Esophagus (tissue), 2 donors: ENCODE results near the gene AAMP. TPM values are rescaled to one million over a fixed set of nuclear protein-coding genes. Genes with fewer than 3 reads are reported as not detected.

Source experiments
- H3K27ac ChIP-seq, 2 donors: one replicate each; pipeline ENCODE4 v1.5.1; 2013; ENCODE audit warnings: low read depth in 2 of 2, mild to moderate bottlenecking in 2 of 2, inconsistent platforms in 1 of 2, low read length in 1 of 2, moderate library complexity in 1 of 2
- H3K27me3 ChIP-seq, 2 donors: one replicate each; pipeline ENCODE4 v1.6.1; 2013; ENCODE audit warnings: low read length in 2 of 2, control low read depth in 1 of 2, mild to moderate bottlenecking in 1 of 2; ENCODE audit not compliant: insufficient read depth in 2 of 2, control insufficient read depth in 1 of 2
- H3K36me3 ChIP-seq, 2 donors: one replicate each; pipeline ENCODE4 v1.6.1; 2013; ENCODE audit warnings: low read length in 1 of 2; ENCODE audit not compliant: control insufficient read depth in 2 of 2, insufficient read depth in 2 of 2
- H3K4me1 ChIP-seq, 2 donors: one replicate each; pipeline ENCODE4 v1.6.1; 2013; ENCODE audit warnings: low read length in 1 of 2; ENCODE audit not compliant: control insufficient read depth in 2 of 2, insufficient read depth in 2 of 2
- H3K4me3 ChIP-seq, 2 donors: one replicate each; pipeline ENCODE4 v1.5.1; 2013; ENCODE audit warnings: low read length in 2 of 2, mild to moderate bottlenecking in 2 of 2, low read depth in 1 of 2, moderate library complexity in 1 of 2
- H3K9me3 ChIP-seq, 2 donors: one replicate each; pipeline ENCODE4 v1.6.1; 2013; ENCODE audit warnings: mild to moderate bottlenecking in 2 of 2, low read depth in 1 of 2, low read length in 1 of 2, moderate library complexity in 1 of 2; ENCODE audit not compliant: control insufficient read depth in 2 of 2, insufficient read depth in 1 of 2
- WGBS, 2 donors: extraction: QIAGEN DNeasy Blood & Tissue Kit; methylation state at CpG; one replicate each; pipeline ENCODE4 v1.1.7; 2013; 5-methylcytosine and 5-hydroxymethylcytosine counted together
- polyA plus RNA-seq, 2 donors: library from polyadenylated mRNA; stranded (reverse); fragments of 200-250 nt; gene quantifications; one replicate each; pipeline ENCODE4 v1.2.3, GENCODE V29; 2013
- donor health status: healthy with polysubstance abuse.
- donor health status: Bipolar disorder and iron deficiency.

Gene AAMP
- polyA plus RNA-seq, 2 donors, result 45.0 to 90.4 TPM

DNA sequence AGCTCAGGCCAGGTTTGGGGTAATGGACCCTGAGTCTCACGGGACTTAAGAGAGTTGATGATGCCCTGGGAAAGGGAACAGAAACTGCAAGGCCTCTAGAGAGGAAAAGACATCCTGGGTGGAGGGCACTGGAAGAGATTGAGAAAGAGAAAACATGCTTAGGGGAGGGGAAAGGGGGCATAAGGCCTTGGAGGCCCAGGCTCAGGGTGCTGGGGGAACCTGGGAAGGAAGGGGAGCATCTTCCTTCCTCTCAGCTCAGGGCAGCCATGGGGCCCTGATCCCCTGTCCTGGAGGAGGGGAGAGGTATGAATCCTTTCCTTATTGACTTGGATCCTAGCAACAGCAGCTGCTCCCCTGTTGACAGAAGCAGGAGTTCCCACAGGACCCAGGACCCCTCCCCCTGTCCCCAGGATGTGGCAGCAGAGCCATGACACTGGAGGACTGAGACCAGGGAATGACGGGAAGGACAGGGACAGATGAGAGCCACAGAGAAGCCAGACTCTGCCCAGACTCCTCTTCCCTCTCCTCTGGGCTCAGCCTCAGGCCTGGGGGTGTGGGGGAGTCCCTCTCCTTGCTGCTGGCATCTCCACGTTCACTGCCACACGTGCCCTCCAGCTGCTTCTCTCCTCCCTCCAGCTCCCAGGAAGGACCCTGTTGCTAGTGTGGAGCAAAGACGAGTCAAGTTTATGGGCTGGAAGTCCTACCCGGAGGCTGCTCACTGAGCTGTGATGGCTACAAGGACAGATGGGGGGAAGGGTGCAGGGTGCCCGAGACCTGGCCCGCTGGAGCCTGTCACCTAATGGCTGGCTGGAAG is 8.3 kb downstream of the AAMP start:
- Histone ChIP-seq H3K9me3 (no peaks in the 10 kb centered on the region), H3K36me3 (peaks cover 17 to 36% of the 10 kb centered on the region in 2 donors), H3K4me1 (peaks cover 5% of the 10 kb centered on the region in 2 donors), H3K27ac (no peak overlapping the region), H3K4me3 (no peak overlapping the region), H3K27me3 (no peaks in the 10 kb centered on the region)
- WGBS, 2 donors, result 54 to 62% methylated on average over 8 of the region's 8 CpGs

DNA sequence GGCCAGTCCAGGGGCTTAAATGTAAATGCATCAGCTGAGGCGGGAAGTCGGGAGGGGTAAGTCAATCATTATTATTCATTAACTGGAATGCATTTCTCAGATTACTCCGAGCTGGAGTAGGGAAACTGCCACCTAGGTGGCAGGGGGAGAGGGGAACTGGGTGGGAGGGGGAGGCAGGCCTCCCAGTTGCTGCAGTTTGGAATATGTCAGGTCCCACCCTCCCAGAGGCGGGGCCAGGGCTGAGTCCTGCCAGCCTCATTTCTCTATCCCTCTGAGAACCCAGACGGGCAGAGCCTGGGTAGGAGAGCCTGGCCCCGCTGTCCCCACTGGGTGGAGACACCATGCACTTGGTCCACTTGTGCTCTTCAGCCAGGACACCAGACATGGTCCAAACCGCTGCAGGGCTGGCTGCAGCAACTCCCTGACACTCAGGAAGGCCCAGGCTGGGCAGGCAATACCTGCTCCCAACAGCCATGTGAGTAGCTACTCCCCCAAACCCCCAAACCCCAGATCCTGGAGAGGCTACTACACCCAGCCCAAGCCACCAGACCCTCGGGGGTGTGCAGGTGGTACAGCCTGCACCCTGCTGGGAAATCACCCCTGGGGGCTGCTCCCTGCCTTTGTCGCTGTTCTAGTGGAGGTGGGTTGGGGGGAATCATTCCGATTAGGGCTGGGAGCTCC is 9.1 kb downstream of the AAMP start, which contains the start of gene GPBAR1:
TSS of gene GPBAR1 (plus strand) at position 274 of the 681 bp plus-strand sequence. CDS start 1,710 bp downstream, outside the sequence.
- Histone ChIP-seq H3K4me3 (no peak within 1 kb of the TSS), H3K27ac (peak within 1 kb of the TSS in 1 of 2 donors; percentile 61), H3K9me3 (no peaks in the 10 kb centered on the region), H3K27me3 (no peaks in the 10 kb centered on the region), H3K4me1 (peaks cover 5% of the 10 kb centered on the region in 2 donors), H3K36me3 (peaks cover 16 to 29% of the 10 kb centered on the region in 2 donors)
- 65 to 68% methylated on average over 10 of the region's 10 CpGs for WGBS, 2 donors

- peaks cover 5% of the 10 kb centered on the region in 2 donors for H3K4me1 ChIP-seq
- 88 to 90% methylated on average over 5 of the region's 5 CpGs for WGBS, 2 donors
- H3K4me3 ChIP-seq, result no peak overlapping the region
Measured at GRCh38 chr2:218260166-218260565, 9.8 kb downstream of the AAMP start.

GRCh38 chr2:218259099-218259961 is 10.6 kb downstream of the AAMP start:
- H3K4me1 ChIP-seq, result peaks cover 5% of the 10 kb centered on the region in 2 donors
- peaks cover 7 to 21% of the 10 kb centered on the region in 2 donors for H3K36me3 ChIP-seq
- H3K27ac ChIP-seq, result peak overlapping the region; percentile 62 to 69
- 52 to 60% methylated on average over 15 of the region's 15 CpGs for WGBS, 2 donors
- no peaks in the 10 kb centered on the region for H3K27me3 ChIP-seq
- H3K4me3 ChIP-seq, result no peak overlapping the region
- H3K9me3 ChIP-seq, result no peaks in the 10 kb centered on the region

More at GRCh38 chr2:218260166-218260565, 9.8 kb downstream of the AAMP start:
- Histone ChIP-seq H3K36me3 (peaks cover 11 to 22% of the 10 kb centered on the region in 2 donors), H3K27me3 (no peaks in the 10 kb centered on the region), H3K9me3 (no peaks in the 10 kb centered on the region), H3K27ac (peak overlapping the region in 1 of 2 donors; percentile 61)

DNA sequence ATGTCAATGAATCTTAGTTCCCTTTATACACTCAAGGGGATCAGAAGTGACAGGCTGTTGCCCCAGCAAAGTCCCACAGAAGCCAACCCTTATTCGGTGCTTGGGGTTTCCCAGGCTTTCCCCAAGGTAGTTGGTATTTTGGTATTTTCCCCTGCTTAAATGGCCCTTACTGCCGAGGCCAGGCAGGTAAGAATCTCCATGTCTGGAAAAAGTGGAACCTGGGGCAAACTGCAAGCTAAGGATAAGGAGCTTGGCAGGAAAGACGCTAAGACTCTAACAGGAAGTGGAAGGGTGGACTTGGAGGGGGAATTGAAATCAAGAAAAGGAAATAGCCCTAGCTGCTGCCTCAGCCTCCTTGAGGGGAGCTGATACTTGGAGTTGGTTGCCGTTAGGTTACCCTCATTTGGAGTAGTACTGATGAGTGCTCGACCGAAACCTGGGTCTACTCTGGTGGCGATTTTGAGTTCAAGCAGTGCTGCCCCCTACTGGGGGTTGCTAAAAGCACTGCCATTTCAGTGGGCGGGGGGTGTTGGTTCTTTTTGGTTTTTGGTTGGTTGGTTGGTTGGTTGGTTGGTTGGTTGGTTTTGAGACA is 12.5 kb downstream of the AAMP start:
- Histone ChIP-seq H3K9me3 (no peaks in the 10 kb centered on the region), H3K36me3 (peaks cover 11 to 22% of the 10 kb centered on the region in 2 donors), H3K4me1 (peaks cover 0 to 3% of the 10 kb centered on the region in 2 donors), H3K4me3 (no peak overlapping the region), H3K27me3 (no peaks in the 10 kb centered on the region), H3K27ac (peak overlapping the region in 1 of 2 donors; percentile 16)
- 45 to 57% methylated on average over 8 of the region's 8 CpGs for WGBS, 2 donors

GRCh38 chr2:218256612-218257350 is 13.2 kb downstream of the AAMP start:
- peaks cover 0 to 2% of the 10 kb centered on the region in 2 donors for H3K4me1 ChIP-seq
- no peak overlapping the region for H3K4me3 ChIP-seq
- H3K36me3 ChIP-seq, result peaks cover 15 to 28% of the 10 kb centered on the region in 2 donors
- WGBS, 2 donors, result 89 to 91% methylated on average over 13 of the region's 13 CpGs
- no peaks in the 10 kb centered on the region for H3K9me3 ChIP-seq
- peak overlapping the region in 1 of 2 donors; percentile 7 for H3K27ac ChIP-seq
- H3K27me3 ChIP-seq, result no peaks in the 10 kb centered on the region

GRCh38 chr2:218255446-218255845 is 14.5 kb downstream of the AAMP start:
- Histone ChIP-seq H3K36me3 (peaks cover 15 to 37% of the 10 kb centered on the region in 2 donors), H3K4me1 (no peaks in the 10 kb centered on the region)
- WGBS, 2 donors, result 77 to 81% methylated on average over 6 of the region's 6 CpGs

GRCh38 chr2:218253232-218253625 is 16.7 kb downstream of the AAMP start:
- WGBS, 2 donors, result 74 to 76% methylated on average over 5 of the region's 5 CpGs
- Histone ChIP-seq H3K4me3 (no peak overlapping the region), H3K36me3 (peaks cover 33 to 57% of the 10 kb centered on the region in 2 donors), H3K9me3 (no peaks in the 10 kb centered on the region), H3K4me1 (peaks cover 0 to 2% of the 10 kb centered on the region in 2 donors), H3K27ac (no peak overlapping the region), H3K27me3 (no peaks in the 10 kb centered on the region)

More at GRCh38 chr2:218255446-218255845, 14.5 kb downstream of the AAMP start:
- Histone ChIP-seq H3K4me3 (no peak overlapping the region), H3K27me3 (no peaks in the 10 kb centered on the region), H3K9me3 (no peaks in the 10 kb centered on the region), H3K27ac (no peak overlapping the region)
